DND-41 (cell line): ENCODE data around the gene PDE6C.

ENCODE experiments used
- CTCF ChIP-seq: IDR thresholded peaks from 2 replicates; pipeline ENCODE4 v1.5.1; 2012; ENCODE audit warnings: borderline replicate concordance, low read length, moderate library complexity, mild to moderate bottlenecking; ENCODE audit not compliant: poor library complexity, severe bottlenecking; ENCODE audit errors: extremely low read depth
- EZH2 ChIP-seq: IDR thresholded peaks from 3 replicates; pipeline ENCODE4 v1.6.1; 2012; ENCODE audit warnings: borderline replicate concordance, low read depth, mild to moderate bottlenecking, moderate library complexity, low read length, inconsistent platforms; ENCODE audit not compliant: severe bottlenecking

GRCh38 chr10:93584445-93584844, 27.9 kb upstream of the PDE6C start:
- TF ChIP-seq EZH2: no peak
- TF ChIP-seq CTCF: no peak
